ENCODE measurements around the gene PSORS1C1.
"Not testable (repeated sequence)": the region's sequence is repeated elsewhere in the genome, so short reads cannot be mapped to it uniquely, and the experiment has no call there.

DNA sequence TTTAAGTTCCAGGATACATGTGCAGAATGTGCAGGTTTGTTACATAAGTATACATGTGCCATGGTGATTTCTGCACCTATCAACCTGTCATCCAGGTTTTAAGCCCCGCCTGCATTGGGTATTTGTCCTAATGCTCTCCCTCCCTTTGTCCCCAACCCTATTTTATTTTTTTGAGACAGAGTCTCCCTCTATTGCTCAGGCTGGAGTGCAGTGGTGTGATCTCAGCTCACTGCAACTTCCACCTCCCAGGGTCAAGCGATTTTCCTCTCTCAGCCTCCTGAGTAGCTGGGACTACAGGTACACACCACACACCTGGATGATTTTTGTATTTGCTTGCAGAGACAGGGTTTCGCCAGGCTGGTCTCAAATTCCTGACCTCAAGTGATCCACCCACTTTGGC lies 74.6 kb downstream of the PSORS1C1 start:
- not testable (repeated sequence) for TF ChIP-seq POLR2A (IDR thresholded peaks at IDR 0.05; ENCODE audit: extremely low read depth, insufficient read length)
- TF ChIP-seq, protein P1, sequence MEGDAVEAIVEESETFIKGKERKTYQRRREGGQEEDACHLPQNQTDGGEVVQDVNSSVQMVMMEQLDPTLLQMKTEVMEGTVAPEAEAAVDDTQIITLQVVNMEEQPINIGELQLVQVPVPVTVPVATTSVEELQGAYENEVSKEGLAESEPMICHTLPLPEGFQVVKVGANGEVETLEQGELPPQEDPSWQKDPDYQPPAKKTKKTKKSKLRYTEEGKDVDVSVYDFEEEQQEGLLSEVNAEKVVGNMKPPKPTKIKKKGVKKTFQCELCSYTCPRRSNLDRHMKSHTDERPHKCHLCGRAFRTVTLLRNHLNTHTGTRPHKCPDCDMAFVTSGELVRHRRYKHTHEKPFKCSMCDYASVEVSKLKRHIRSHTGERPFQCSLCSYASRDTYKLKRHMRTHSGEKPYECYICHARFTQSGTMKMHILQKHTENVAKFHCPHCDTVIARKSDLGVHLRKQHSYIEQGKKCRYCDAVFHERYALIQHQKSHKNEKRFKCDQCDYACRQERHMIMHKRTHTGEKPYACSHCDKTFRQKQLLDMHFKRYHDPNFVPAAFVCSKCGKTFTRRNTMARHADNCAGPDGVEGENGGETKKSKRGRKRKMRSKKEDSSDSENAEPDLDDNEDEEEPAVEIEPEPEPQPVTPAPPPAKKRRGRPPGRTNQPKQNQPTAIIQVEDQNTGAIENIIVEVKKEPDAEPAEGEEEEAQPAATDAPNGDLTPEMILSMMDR (IDR thresholded peaks at IDR 0.05; ENCODE audit: low read depth, low read length) = not testable (repeated sequence)
